Stimulated activated CD4-positive, alpha-beta T cell treated with anti-CD3 and anti-CD28 coated beads, Interleukin-1b, Interleukin-23, amount 100 ng/mL, for 4 hours (primary cell): ENCODE data around the gene ITLN2.
A peak's percentile ranks its signal among the peaks of the same experiment; 100 is the strongest.
"Not testable (repeated sequence)": the region's sequence is repeated elsewhere in the genome, so short reads cannot be mapped to it uniquely, and the experiment has no call there.

Experiments
- DNase-seq, 2 donors: peaks; one replicate each; pipeline ENCODE4 v3.0.0-alpha.2; 2020; ENCODE audit warnings: low read depth in 2 of 2

ITLN2 gene

GRCh38 chr1:160954158-160955104 is at the start of gene ITLN2:
TSS of gene ITLN2 (minus strand) at chr1:160954809. CDS start at chr1:160954741, 68 bp downstream.
- DNase-seq, result peak; percentile 11 to 19

GRCh38 chr1:161001525-161001924 is 46.9 kb upstream of the ITLN2 start:
- DNase-seq, result no peak

- no peak for DNase-seq
Measured at GRCh38 chr1:161000736-161001480, 46.3 kb upstream of the ITLN2 start.

- no peak for DNase-seq
Measured at GRCh38 chr1:160999376-160999775, 44.8 kb upstream of the ITLN2 start.

- DNase-seq, result peak; percentile 25 to 43
Measured at GRCh38 chr1:160997323-160998038, 42.9 kb upstream of the ITLN2 start.

- no peak for DNase-seq
Measured at GRCh38 chr1:160996178-160996577, 41.6 kb upstream of the ITLN2 start.

- DNase-seq, result no peak
Measured at GRCh38 chr1:160993544-160994193, 39.1 kb upstream of the ITLN2 start.

- DNase-seq, result not testable (repeated sequence)
Measured at GRCh38 chr1:160992036-160992435, 37.4 kb upstream of the ITLN2 start.

- no peak for DNase-seq
Measured at GRCh38 chr1:160987359-160988050, 32.9 kb upstream of the ITLN2 start.

- no peak for DNase-seq
Measured at GRCh38 chr1:160985723-160986122, 31.1 kb upstream of the ITLN2 start.

- peak in 1 of 2 donors; percentile 9 for DNase-seq
Measured at GRCh38 chr1:160981584-160982411, 27.2 kb upstream of the ITLN2 start.

- no peak for DNase-seq
Measured at GRCh38 chr1:160979286-160979685, 24.7 kb upstream of the ITLN2 start.

GRCh38 chr1:160978510-160978927 is 23.9 kb upstream of the ITLN2 start:
- DNase-seq, result no peak

- DNase-seq, result no peak
Measured at GRCh38 chr1:160975026-160975425, 20.4 kb upstream of the ITLN2 start.

GRCh38 chr1:160973491-160973890 is 18.9 kb upstream of the ITLN2 start:
- no peak for DNase-seq

- no peak for DNase-seq
Measured at GRCh38 chr1:160972939-160973338, 18.3 kb upstream of the ITLN2 start.

- peak in 1 of 2 donors; percentile 3 for DNase-seq
Measured at GRCh38 chr1:160971618-160972056, 17.0 kb upstream of the ITLN2 start.

- no peak for DNase-seq
Measured at GRCh38 chr1:160963521-160963920, 8.9 kb upstream of the ITLN2 start.

- DNase-seq, result no peak
Measured at GRCh38 chr1:160961419-160961818, 6.8 kb upstream of the ITLN2 start.

- DNase-seq, result no peak
Measured at GRCh38 chr1:160956966-160957365, 2.4 kb upstream of the ITLN2 start.
